Lower leg skin (tissue), 4 donors: ENCODE measurements around the gene PHETA2. TPM values are rescaled to one million over a fixed set of nuclear protein-coding genes. Genes with fewer than 3 reads are reported as not detected.

Source experiments
- DNase-seq, 2 donors: peaks; one replicate each; pipeline ENCODE4 v3.0.0-alpha.2; 2019; ENCODE audit warnings: low spot score in 2 of 2
- H3K4me3 ChIP-seq: fragments of 200-600 bp; sonication (generic); 2 replicates; pipeline ENCODE4 v1.5.1; 2017; ENCODE audit warnings: mild to moderate bottlenecking, low read depth; ENCODE audit not compliant: poor library complexity, severe bottlenecking
- CTCF ChIP-seq, 3 donors: fragments of 450-650 bp; IDR thresholded peaks; one replicate each; pipeline ENCODE4 v1.5.1; 2016; ENCODE audit warnings: antibody characterized with exemption in 3 of 3, mild to moderate bottlenecking in 3 of 3, moderate library complexity in 2 of 3
- POLR2A ChIP-seq, 2 donors: fragments of 450-650 bp; IDR thresholded peaks; one replicate each; pipeline ENCODE4 v1.6.1; 2016 to 2017; ENCODE audit warnings: antibody characterized with exemption in 2 of 2, mild to moderate bottlenecking in 1 of 2, moderate library complexity in 1 of 2
- WGBS, 2 donors: methylation state at CpG; one replicate each; pipeline ENCODE4 v1.1.5; 2018; 5-methylcytosine and 5-hydroxymethylcytosine counted together
- intact Hi-C: fragments of 100-400 bp; cut with DNase I; formaldehyde crosslinking; loops from one replicate; pipeline ENCODE4 v1.15.0; 2023; ENCODE audit warnings: low total_unique reads
- total RNA-seq, 4 donors: library from RNA; depleted of rRNA; stranded (reverse); fragments of >200 nt; gene quantifications; one replicate each; pipeline ENCODE4 v1.1.0, GENCODE V29; 2016

Gene PHETA2
- total RNA-seq, 4 donors from 2014 or later, result 4.1 to 13.0 (median 11.3) TPM

DNA sequence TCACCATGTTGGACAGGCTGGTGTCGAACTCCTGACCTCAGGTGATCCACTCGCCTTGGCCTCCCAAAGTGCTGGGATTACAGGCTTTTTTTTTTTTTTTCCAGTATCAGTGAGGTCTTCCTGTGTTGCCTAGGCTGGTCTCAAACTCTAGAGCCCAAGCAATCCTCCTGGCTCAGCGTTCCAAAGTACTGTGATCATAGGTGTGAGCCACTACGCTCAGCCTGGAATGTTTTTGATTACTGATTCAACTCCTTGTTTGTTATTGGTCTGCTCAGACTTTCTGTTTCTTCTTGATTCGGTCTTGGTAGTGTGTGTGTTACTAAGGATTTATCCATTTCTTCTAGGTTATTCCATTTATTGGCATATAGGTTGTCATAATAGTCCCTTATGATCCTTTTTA, 34.8 kb upstream of the PHETA2 start:
- DNase-seq, result no peak
- no peak overlapping the region for H3K4me3 ChIP-seq
- WGBS, 2 donors, result 91 to 94% methylated on average over 5 of the region's 5 CpGs
- intact Hi-C loops, result no loop called here
- TF ChIP-seq POLR2A (IDR thresholded peaks at IDR 0.05), result no peak
- TF ChIP-seq CTCF (IDR thresholded peaks at IDR 0.05), result no peak

GRCh38 chr22:42041784-42042183, 32.3 kb upstream of the PHETA2 start:
- TF ChIP-seq POLR2A (IDR thresholded peaks at IDR 0.05), result no peak
- TF ChIP-seq CTCF (IDR thresholded peaks at IDR 0.05), result no peak
- no peak overlapping the region for H3K4me3 ChIP-seq
- no peak for DNase-seq
- intact Hi-C loops, result no loop called here

DNA sequence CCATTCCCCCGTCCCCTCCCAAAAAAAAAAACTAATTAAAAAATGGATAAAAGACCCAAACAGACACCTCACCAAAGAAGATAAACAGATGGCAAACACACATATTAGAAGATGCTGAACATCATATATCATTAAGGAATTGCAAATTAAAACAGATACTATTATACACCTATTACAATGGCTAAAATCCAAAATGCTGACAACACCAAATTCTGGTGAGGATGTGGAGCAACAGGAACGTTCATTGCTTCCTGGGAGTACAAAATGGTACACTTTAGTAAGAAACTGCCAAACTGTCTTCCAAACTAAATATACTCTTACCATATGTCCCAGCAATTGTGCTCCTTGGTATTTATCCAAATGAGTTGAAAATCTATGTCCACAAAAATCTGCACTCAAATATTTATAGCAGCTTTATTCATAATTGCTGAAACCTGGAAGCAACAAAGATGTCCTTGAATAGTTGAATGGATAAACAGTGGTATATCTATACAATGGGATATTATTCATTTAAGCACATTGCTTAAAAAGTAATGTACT, 23.3 kb upstream of the PHETA2 start:
- intact Hi-C loops, result no loop called here
- H3K4me3 ChIP-seq, result no peak overlapping the region
- no peak for DNase-seq
- WGBS, 2 donors, result 60 to 87% methylated on average over 2 of the region's 2 CpGs
- TF ChIP-seq CTCF (IDR thresholded peaks at IDR 0.05), result no peak
- no peak for TF ChIP-seq POLR2A (IDR thresholded peaks at IDR 0.05)

DNA sequence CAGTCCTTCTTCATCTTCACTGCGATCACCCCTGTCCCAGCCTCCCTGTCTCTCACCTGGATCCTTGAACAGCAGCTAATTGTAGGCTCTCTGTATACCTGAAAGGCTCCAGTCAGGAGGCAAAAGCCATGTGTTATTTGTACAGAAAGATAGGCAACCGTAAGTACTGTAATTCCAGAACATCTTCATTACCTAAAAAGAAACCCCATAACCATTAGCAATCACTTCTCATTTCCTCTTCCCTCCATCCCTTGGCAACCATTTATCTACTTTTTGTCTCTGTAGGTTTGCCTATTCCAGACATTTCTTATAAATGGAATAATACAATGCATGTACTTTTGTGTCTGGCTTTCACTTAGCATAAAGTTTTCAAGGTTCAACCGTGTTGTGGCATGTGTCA, 21.3 kb upstream of the PHETA2 start:
- H3K4me3 ChIP-seq, result no peak overlapping the region
- intact Hi-C loops, result no loop called here
- no peak for DNase-seq
- WGBS, 2 donors, result 77 to 87% methylated on average over 3 of the region's 3 CpGs
- TF ChIP-seq CTCF (IDR thresholded peaks at IDR 0.05) (no peak), POLR2A (IDR thresholded peaks at IDR 0.05) (no peak)

GRCh38 chr22:42056757-42057511, 17.1 kb upstream of the PHETA2 start:
- intact Hi-C loops, result no loop called here
- WGBS, 2 donors, result 93 to 95% methylated on average over 1 of the region's 1 CpG

More at GRCh38 chr22:42056757-42057511, 17.1 kb upstream of the PHETA2 start:
- no peak for DNase-seq
- TF ChIP-seq POLR2A (IDR thresholded peaks at IDR 0.05) (no peak), CTCF (IDR thresholded peaks at IDR 0.05) (no peak)
- no peak overlapping the region for H3K4me3 ChIP-seq
